Caki2 (cell line): ENCODE data around the gene NYAP1. TPM values are rescaled to one million over a fixed set of nuclear protein-coding genes. Genes with fewer than 3 reads are reported as not detected.
A peak's percentile ranks its signal among the peaks of the same experiment; 100 is the strongest.
"Not testable (repeated sequence)": the region's sequence is repeated elsewhere in the genome, so short reads cannot be mapped to it uniquely, and the experiment has no call there.

Experiments used
- DNase-seq: peaks from one replicate; pipeline ENCODE4 v3.0.0-alpha.2; 2015; ENCODE audit warnings: low read depth
- in situ Hi-C: cut with HindIII; loops from 2 replicates; pipeline ENCODE4 v1.10.0; 2016; ENCODE audit warnings: low sequenced_read_pairs, low pct_unique_long_range_greater_than_20kb, mixed read lengths
- total RNA-seq: library from RNA; depleted of rRNA; stranded (reverse); fragments of >200 nt; shearing (Covaris generic); gene quantifications from 2 replicates; pipeline ENCODE4 v1.2.3, GENCODE V29; 2014; ENCODE audit warnings: low replicate concordance; rRNA removed

Gene NYAP1
- 0.87 and 3.6 TPM in 2 replicates for total RNA-seq

GRCh38 chr7:100483722-100484672 is at the start of gene NYAP1:
Gene NYAP1, plus strand, starts transcription at chr7:100483927. Its CDS starts 1,385 bp downstream, at chr7:100485312.
- in situ Hi-C loops: no loop called here
- DNase-seq: peak; percentile 36

- in situ Hi-C loops: no loop called here
- no peak for DNase-seq
Measured at GRCh38 chr7:100434297-100435144, 49.2 kb upstream of the NYAP1 start.

GRCh38 chr7:100435401-100436304 is 48.1 kb upstream of the NYAP1 start:
- peak; percentile 42 for DNase-seq
- in situ Hi-C loops: no loop called here

GRCh38 chr7:100437150-100438100 is 46.3 kb upstream of the NYAP1 start:
- in situ Hi-C loops: no loop called here
- DNase-seq: no peak

DNA sequence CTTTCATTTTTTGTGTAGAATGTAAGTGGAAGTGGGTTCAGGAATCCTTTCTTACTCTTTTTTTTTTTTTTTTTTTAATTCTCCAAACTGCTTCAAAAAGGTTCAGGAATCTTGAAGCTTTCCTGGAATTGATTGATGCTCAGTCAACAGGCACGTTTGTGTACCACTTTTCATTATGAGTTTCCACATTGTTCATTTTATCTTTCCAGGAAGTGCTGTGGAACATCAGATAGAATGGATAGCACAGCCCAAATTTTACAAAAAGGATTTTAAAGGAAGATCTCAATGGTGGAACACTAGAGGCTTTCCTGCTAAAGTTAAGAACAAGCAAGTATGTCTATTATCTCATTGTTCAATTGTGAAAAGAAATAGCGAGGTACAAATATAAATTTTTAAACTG is 45.6 kb upstream of the NYAP1 start:
- no peak for DNase-seq
- in situ Hi-C loops: no loop called here

- DNase-seq, in situ Hi-C loops: not testable (repeated sequence)
Measured at GRCh38 chr7:100438731-100439130, 45.0 kb upstream of the NYAP1 start.

- in situ Hi-C loops: not testable (repeated sequence)
Measured at GRCh38 chr7:100439244-100439643, 44.5 kb upstream of the NYAP1 start.

GRCh38 chr7:100441641-100442535 is 41.8 kb upstream of the NYAP1 start:
- in situ Hi-C loops: no loop called here
- no peak for DNase-seq

More at GRCh38 chr7:100439244-100439643, 44.5 kb upstream of the NYAP1 start:
- not testable (repeated sequence) for DNase-seq

GRCh38 chr7:100443096-100443840 is 40.5 kb upstream of the NYAP1 start:
- DNase-seq: no peak
- in situ Hi-C loops: no loop called here

- in situ Hi-C loops: no loop called here
Measured at GRCh38 chr7:100444311-100445278, 39.1 kb upstream of the NYAP1 start.

DNA sequence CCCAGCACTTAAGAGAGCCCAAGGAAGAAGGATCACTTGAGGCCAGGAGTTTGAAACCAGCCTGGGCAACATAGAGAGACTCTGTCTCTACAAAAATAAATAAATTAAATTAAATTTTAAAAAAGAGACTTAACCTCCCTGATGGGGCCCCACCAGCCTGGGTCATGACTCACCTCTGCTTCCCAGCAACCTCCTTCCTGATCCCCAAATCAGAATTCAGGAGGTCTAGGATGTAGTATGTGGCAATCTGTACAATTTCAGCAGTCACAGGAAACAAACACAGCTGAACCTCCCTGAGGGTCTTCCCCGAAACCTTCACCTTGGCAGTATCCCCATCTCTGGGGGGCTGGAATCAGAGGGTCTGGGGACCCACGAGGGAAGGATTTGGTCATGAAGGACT is 37.7 kb upstream of the NYAP1 start:
- no peak for DNase-seq
- in situ Hi-C loops: no loop called here

More at GRCh38 chr7:100444311-100445278, 39.1 kb upstream of the NYAP1 start:
- peak; percentile 65 for DNase-seq

DNA sequence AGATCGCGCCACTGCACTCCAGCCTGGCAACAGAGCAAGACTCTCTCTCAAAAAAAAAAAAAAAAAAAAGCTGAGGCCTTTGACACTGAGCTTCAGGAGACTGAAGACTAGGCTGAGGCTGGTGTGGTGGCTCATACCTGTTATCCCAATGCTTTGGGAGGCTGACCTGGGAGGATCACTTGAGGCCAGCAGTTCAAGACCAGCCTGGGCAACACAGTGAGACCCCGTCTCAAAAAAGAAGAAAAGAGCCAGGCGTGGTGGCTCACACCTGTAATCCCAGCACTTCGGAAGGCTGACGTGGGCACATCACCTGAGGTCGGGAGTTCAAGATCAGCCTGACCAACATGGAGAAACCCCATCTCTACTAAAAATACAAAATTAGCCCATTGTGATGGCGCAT is 36.4 kb upstream of the NYAP1 start:
- in situ Hi-C loops, DNase-seq: not testable (repeated sequence)

DNA sequence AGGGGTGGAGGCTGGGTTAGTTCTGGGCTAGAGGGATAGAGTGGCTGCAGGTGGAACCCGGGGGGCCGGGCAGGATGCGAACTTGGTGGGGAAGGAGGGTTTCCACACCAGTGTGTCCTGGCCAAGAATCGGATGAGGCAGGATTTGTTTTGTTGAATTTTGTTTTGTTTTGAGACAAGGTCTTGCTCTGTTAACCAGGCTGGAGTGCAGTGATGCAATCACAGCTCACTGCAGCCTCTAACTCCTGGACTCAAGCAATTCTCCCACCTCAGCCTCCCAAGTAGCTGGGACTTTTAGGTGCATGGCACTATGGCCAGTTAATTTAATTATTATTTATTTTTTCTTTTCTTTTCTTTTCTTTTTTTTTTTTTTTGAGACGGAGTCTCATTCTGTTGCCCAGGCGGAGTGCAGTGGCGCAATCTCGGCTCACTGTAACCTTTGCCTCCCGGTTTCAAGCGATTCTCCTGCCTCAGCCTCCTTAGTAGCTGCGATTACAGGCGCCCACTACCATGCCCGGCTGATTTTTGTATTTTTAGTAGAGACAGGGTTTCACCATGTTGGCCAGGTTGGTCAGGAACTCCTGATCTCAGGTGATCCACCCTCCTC is 34.4 kb upstream of the NYAP1 start:
- in situ Hi-C loops: no loop called here
- DNase-seq: no peak

DNA sequence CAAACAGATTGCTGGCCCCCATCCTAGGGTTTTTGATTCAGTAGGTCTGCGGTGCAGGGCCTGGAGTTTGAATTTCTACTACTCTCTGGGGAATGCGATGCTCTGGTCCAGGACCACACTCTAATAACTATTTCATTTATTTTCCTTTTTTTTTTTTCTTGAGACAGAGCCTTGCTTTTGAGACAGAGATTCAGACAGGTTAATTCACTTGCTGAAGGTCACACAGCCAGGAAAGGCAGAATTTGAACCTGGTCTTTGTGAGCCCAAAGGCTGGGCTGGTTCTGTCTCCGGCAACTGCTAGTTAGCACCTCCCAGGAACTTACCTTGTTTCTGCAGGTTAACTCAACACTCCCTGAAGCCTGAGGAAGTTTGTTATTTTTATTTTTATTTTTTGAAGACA is 31.2 kb upstream of the NYAP1 start:
- in situ Hi-C loops: no loop called here

More for the DNA sequence above, 31.2 kb upstream of the NYAP1 start:
- no peak for DNase-seq
